Activated CD4-positive, alpha-beta T cell treated with anti-CD3 and anti-CD28 coated beads, Interleukin-2, amount 10 ng/mL, durations not matched to agents 24 days and 14 days (primary cell): Measurements from ENCODE around the gene SLC5A10. TPM values are rescaled to one million over a fixed set of nuclear protein-coding genes. Genes with fewer than 3 reads are reported as not detected.
"Not testable (repeated sequence)": the region's sequence is repeated elsewhere in the genome, so short reads cannot be mapped to it uniquely, and the experiment has no call there.

ENCODE experiments used
- DNase-seq: peaks from one replicate; pipeline ENCODE4 v3.0.0; 2022
- H3K27ac Mint-ChIP-seq: one replicate; pipeline ENCODE4 v1.8.0; 2022; ENCODE audit warnings: mild to moderate bottlenecking, mixed read lengths
- H3K27me3 Mint-ChIP-seq: one replicate; pipeline ENCODE4 v1.8.0; 2022; ENCODE audit warnings: mixed read lengths
- H3K36me3 Mint-ChIP-seq: one replicate; pipeline ENCODE4 v1.8.0; 2022; ENCODE audit warnings: low read depth, mild to moderate bottlenecking, mixed read lengths
- H3K4me1 Mint-ChIP-seq: one replicate; pipeline ENCODE4 v1.8.0; 2021; ENCODE audit warnings: mixed read lengths
- H3K4me3 Mint-ChIP-seq: one replicate; pipeline ENCODE4 v1.8.0; 2022; ENCODE audit warnings: mild to moderate bottlenecking, moderate library complexity, mixed read lengths
- H3K9me3 Mint-ChIP-seq: one replicate; pipeline ENCODE4 v1.8.0; 2021; ENCODE audit warnings: mixed read lengths
- intact Hi-C: fragments of 100-400 bp; cut with micrococcal nuclease; formaldehyde crosslinking; loops from one replicate; pipeline ENCODE4 v1.15.1; 2023
- total RNA-seq: library from RNA; stranded (reverse); gene quantifications from 2 replicates; pipeline ENCODE4 v1.2.3, GENCODE V29; 2022

Gene SLC5A10
- total RNA-seq, 1 donor from 2014 or later, result not detected

GRCh38 chr17:19041871-19042270 is 89.9 kb downstream of the SLC5A10 start:
- H3K27me3 Mint-ChIP-seq, H3K4me3 Mint-ChIP-seq, H3K27ac Mint-ChIP-seq, H3K4me1 Mint-ChIP-seq, H3K9me3 Mint-ChIP-seq, H3K36me3 Mint-ChIP-seq, intact Hi-C loops: not testable (repeated sequence)
- peak; percentile 43 for DNase-seq

DNA sequence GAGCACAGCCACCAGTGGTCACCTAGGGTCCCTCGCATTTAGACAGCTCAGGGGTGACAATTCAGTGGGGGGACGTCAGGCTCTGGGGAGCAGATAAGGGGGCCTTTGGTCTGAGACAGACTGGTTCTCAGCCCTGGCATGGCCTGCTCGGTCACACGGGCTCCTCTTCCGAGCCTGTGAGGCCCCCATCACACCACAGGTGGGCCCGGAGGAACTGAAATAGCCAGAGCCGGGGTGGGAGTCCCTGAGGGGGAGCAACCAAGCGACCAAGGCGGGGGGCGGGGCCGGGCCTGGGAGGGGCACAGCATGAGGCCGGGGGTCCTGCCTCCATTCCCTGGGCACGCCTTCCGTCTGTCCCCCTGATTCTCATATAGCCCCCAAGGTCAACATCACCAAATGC is 90.4 kb downstream of the SLC5A10 start:
- H3K4me3 Mint-ChIP-seq, H3K4me1 Mint-ChIP-seq, H3K36me3 Mint-ChIP-seq, DNase-seq, intact Hi-C loops, H3K27me3 Mint-ChIP-seq, H3K9me3 Mint-ChIP-seq, H3K27ac Mint-ChIP-seq: not testable (repeated sequence)

GRCh38 chr17:19043032-19043431 is 91.1 kb downstream of the SLC5A10 start:
- DNase-seq, H3K4me3 Mint-ChIP-seq, H3K4me1 Mint-ChIP-seq, intact Hi-C loops, H3K9me3 Mint-ChIP-seq, H3K36me3 Mint-ChIP-seq, H3K27me3 Mint-ChIP-seq, H3K27ac Mint-ChIP-seq: not testable (repeated sequence)

DNA sequence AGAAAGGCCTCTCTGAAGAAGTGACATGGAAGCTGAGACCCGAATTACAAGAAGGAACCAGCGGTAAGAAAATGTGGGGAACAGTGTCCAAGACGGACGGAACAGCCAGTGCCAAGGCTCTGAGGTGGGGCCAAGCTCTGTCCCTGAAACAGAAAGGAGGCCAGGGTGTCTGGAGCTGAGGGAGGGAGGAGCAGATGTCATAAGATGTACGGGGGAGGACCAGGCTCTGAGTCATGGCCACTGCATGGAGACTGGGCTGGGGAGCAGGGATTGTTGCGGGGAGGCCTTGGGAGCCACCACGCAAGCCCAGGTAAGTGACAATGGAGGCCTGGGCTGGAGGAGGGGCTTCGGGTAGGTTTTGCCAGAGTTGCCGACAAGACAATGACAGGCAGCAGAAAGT is 92.7 kb downstream of the SLC5A10 start:
- DNase-seq, H3K4me3 Mint-ChIP-seq, intact Hi-C loops, H3K36me3 Mint-ChIP-seq, H3K4me1 Mint-ChIP-seq, H3K9me3 Mint-ChIP-seq, H3K27me3 Mint-ChIP-seq, H3K27ac Mint-ChIP-seq: not testable (repeated sequence)

DNA sequence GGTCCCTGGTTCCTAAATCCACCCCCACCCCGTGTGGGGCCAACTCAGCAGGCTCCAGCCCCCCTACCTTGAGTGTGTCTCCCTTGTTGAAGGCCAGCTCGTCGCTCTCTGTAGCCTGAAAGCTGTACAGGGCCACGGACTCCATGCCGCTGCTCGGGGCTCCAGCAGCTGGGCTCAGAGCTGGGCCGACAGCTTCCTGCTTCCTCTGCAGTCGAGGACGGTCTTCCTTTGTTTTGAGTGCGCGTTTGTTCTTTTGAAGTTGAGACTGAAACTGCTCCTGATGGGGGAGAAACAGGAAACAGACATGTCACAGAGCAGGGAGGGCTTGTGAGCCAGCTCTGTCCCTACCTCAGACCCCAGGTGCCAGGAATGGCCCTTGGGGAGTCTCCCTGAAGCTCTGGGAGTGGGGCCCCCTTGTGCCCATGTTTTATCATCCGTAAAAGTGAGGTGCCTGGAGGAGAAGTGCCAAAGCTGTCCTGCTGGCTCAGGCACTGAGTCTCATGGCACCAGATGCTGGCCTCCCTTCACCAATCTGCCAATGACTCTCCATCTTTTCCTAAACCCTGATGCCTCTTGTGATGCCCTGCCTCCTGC is 94.9 kb downstream of the SLC5A10 start, which contains the start of gene GRAP:
Gene GRAP, minus strand, starts transcription at position 176 of the 594 bp plus-strand sequence. Its CDS starts 31 bp downstream, at position 145.
- H3K4me1 Mint-ChIP-seq, H3K27me3 Mint-ChIP-seq, H3K27ac Mint-ChIP-seq, intact Hi-C loops, H3K4me3 Mint-ChIP-seq, H3K36me3 Mint-ChIP-seq, DNase-seq, H3K9me3 Mint-ChIP-seq: not testable (repeated sequence)

GRCh38 chr17:19047510-19047909 is 95.5 kb downstream of the SLC5A10 start:
- DNase-seq, result peak; percentile 49
- H3K27ac Mint-ChIP-seq, H3K4me3 Mint-ChIP-seq, H3K27me3 Mint-ChIP-seq, H3K9me3 Mint-ChIP-seq, H3K36me3 Mint-ChIP-seq, H3K4me1 Mint-ChIP-seq, intact Hi-C loops: not testable (repeated sequence)

DNA sequence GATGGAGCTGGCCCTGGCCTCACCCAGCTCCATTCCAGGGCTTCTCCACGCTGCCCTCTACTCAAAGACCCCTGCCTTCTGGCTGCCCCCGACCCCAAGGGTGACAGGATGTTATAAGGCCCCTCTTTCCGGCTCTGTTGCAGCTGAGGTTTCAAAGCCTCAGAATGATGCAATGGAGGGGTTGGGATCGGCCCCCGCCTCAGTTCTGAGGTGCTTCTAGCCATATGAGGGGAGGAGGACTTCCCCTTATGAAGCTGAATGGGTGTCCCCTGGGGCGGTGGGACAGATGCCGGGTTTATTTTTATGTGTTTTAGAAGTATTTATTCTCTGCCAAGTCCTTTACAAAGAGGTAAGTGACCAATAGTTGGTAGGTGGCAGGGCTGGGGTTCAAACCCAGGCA is 96.9 kb downstream of the SLC5A10 start:
- H3K4me1 Mint-ChIP-seq, H3K36me3 Mint-ChIP-seq, H3K4me3 Mint-ChIP-seq, H3K9me3 Mint-ChIP-seq, H3K27me3 Mint-ChIP-seq, H3K27ac Mint-ChIP-seq, intact Hi-C loops: not testable (repeated sequence)
- DNase-seq, result peak; percentile 46

DNA sequence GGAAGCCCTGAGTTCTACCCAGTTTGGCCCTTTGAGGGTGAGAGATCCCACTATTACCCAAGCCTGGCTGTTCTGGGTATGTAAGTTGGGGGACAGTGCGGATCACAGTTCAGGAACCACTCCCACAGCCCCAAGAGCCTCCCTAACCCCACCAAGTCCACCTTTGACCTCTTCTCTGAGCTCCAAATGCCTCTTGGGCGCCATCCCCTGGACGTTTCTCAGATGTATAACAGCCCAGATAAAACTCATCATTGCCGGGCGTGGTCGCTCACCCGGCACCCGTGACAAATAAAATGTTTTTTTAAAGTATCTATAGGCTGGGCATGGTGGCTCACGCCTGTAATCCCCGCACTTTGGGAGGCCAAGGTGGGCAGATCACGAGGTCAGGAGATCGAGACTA is 103.5 kb downstream of the SLC5A10 start:
- DNase-seq, H3K27me3 Mint-ChIP-seq, intact Hi-C loops, H3K4me1 Mint-ChIP-seq, H3K9me3 Mint-ChIP-seq, H3K36me3 Mint-ChIP-seq, H3K27ac Mint-ChIP-seq, H3K4me3 Mint-ChIP-seq: not testable (repeated sequence)

GRCh38 chr17:19062009-19062717 is 110.2 kb downstream of the SLC5A10 start:
- H3K27me3 Mint-ChIP-seq, H3K36me3 Mint-ChIP-seq, H3K4me3 Mint-ChIP-seq, H3K9me3 Mint-ChIP-seq, intact Hi-C loops, H3K4me1 Mint-ChIP-seq, H3K27ac Mint-ChIP-seq: not testable (repeated sequence)
- DNase-seq, result peak; percentile 95

- intact Hi-C loops, H3K4me1 Mint-ChIP-seq, H3K27ac Mint-ChIP-seq: not testable (repeated sequence)
Measured at GRCh38 chr17:19062718-19063325, 110.9 kb downstream of the SLC5A10 start.

DNA sequence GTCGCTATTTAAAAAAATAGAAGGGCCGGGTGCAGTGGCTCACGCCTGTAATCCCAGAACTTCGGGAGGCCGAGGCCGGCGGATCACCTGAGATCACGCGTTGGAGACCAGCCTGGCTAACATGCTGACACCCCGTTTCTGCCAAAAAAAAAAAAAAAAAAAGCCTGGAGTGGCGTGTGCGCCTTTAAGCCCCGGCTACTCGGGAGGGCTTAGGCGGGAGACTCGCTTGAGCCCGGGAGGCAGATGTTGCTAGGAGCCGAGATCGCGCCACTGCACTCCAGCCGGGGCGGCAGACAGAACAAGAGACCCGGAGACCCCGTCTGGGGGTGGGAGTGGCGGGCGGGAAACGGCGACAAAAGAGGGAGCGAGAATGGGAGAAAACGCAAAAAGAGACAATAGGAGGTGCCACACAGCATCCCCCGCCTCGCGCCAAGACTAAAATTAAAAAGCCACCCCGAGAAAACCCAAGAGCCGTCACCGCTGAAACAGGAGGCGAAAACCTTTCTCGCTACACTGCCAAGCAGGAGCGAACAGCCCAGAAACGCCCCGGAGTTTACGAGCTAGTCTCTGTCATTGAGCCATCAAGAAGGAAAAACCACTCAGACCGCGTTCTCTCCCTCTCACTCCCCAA is 111.5 kb downstream of the SLC5A10 start:
- H3K27me3 Mint-ChIP-seq, H3K36me3 Mint-ChIP-seq, H3K9me3 Mint-ChIP-seq, H3K4me1 Mint-ChIP-seq, intact Hi-C loops: not testable (repeated sequence)
- DNase-seq, result peak; percentile 94
- Mint-ChIP-seq H3K27ac (peak overlapping the region; percentile 89), H3K4me3 (peak overlapping the region; percentile 62)

More at GRCh38 chr17:19062718-19063325, 110.9 kb downstream of the SLC5A10 start:
- not testable (repeated sequence) for H3K27me3 Mint-ChIP-seq, DNase-seq, H3K36me3 Mint-ChIP-seq, H3K4me3 Mint-ChIP-seq, H3K9me3 Mint-ChIP-seq

DNA sequence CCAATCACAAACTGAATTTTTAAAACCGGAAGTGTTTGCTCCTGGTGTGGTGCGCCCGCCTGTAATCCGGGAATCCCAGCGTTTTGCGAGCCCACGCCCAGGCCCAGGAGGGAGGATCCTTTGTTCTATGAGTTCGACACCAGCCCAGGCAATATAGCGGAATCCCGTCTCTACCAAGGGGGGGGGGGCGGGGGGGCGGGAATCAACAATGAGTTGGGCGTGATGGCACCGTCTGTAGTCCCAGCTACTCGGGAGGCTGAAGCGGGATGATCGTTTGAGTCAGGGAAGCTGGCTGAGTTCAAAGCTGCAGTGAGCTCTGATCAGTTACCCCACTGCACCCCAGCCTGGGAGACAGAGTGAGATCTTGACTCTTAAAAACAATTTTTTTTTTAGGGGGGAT is 112.4 kb downstream of the SLC5A10 start:
- H3K36me3 Mint-ChIP-seq, H3K4me1 Mint-ChIP-seq, H3K27me3 Mint-ChIP-seq, intact Hi-C loops, H3K9me3 Mint-ChIP-seq, H3K27ac Mint-ChIP-seq, H3K4me3 Mint-ChIP-seq: not testable (repeated sequence)
- DNase-seq, result peak; percentile 30

DNA sequence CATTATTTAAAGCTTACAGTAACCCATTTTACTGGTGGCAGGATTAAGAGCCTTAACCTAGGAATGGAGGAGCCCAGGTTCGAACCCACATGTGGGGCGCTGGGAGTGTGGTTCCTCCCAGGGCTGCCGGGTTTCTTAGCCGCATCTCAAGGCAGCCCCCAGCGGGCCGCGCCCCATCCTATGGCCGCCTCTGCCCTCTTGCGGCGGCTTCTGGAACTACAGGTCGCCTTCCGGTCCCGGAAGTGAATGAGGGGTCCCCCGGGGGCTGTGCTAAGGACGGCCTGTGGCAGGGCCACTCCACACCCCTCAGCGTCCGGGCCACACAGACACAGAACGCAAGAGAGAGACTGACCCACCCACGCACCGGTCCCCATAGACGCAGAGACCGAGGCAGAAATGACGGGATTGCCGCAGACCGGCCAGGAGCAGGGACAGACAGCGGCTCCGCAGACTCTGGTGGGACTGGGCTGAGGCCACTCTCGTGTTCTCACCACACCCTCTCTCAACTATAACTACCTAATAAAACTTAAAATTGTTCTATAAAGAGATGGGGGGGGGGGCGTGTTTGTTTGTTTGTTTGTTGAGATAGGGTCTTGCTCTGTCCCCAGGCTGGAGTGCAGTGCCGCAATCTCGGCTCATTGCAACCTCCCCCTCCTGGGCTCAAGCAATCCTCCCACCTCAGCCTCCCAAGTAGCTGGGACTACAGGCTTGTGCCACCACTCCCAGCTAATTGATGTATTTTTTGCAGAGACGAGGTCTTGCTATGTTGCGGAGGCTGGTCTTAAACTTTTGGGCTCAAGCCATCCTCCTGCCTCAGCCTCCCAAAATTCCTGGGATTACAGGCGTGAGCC is 118.6 kb downstream of the SLC5A10 start:
- H3K27ac Mint-ChIP-seq, intact Hi-C loops, H3K4me1 Mint-ChIP-seq, H3K9me3 Mint-ChIP-seq, H3K36me3 Mint-ChIP-seq, H3K27me3 Mint-ChIP-seq, DNase-seq, H3K4me3 Mint-ChIP-seq: not testable (repeated sequence)
